ENCODE data around the gene DDX18.
"Not testable (repeated sequence)": the region's sequence is repeated elsewhere in the genome, so short reads cannot be mapped to it uniquely, and the experiment has no call there.

Gene DDX18

DNA sequence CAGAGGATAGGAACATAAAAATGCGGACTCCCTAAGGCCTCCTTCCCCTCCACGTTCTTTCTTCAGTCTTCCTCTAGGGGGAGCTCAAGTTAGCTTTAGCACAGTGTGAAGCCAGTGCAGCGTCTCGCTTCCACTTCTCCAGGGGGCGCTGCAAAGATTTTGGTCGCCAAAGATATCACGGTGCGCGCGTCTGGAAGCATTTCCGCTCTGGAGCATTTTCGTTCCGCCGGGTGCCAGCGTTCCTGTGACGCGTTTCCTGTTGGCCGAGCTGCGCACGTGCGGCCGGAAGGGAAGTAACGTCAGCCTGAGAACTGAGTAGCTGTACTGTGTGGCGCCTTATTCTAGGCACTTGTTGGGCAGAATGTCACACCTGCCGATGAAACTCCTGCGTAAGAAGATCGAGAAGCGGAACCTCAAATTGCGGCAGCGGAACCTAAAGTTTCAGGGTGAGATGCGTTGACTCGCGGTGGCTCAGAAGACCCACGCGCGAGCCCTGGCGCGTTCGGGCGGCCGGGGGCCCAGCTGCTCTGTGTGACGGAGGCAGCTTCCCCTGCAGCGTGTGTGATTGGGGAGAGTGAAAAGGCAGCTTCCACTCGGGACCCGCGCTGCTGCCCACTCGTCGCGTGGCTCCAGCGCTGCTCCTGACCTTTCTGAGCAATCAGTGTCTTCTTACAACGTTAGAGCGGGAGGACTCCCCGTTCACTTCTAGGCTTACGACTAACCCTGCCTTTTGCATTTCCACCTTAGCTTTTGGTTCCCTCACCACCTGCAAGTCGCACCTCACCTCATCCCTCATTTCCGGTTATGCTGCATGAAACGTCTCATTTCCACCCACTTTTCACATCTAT, at the start of gene DDX18:
TSS of gene DDX18 (plus strand) at position 275 of the 848 bp plus-strand sequence. CDS start at position 362, 87 bp downstream.
- peak; percentile 98 for DNase-seq (ENCODE audit: low read depth, low spot score)

DNA sequence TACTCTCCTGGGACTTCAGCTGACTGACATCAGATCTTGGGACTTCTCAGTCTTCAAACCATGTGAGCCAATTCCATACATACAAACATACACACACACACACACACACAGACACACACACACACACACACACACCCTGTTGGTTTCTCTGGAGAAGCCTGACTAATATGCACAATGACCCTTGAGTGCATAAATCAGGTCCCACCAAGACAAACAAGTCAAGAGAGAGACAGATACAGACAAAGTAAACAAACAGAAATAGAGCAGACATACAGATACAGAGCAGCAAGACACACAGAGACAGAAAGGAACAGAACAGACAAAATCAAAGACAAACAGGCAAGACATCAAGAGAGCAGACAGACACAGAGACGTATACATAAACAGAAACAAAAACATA, 43.8 kb upstream of the DDX18 start:
- DNase-seq (ENCODE audit: low read depth, low spot score) = no peak

DNA sequence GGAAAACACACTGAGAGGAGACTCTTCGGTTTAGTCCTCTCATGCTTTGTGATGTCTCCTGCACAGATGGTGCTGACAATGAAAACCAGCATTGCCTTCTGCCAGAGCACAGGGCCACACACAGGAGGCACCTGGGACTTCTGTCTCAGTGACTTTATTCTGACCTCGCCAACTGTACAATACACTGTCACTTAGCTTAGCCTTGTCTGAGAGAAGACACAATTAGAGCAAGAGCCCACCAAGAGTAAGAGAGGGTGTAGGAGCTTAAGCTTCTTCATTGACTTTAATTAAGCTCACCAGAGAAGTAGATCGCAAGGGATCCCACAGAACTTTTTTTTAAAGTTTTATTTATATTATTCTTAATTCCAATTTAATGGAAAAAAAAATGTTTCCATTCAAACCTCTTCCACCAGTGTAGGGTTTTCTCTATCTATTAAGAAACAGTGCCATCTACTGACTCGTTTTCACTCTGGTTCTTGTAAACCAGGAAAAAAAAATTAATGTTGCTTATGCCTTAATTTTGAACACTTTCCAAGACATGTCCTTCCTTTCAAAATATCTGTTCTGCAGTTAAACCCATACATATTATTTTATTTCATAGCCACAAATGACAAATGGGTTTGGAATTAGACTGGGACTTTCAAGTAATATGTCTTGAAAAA, 42.4 kb upstream of the DDX18 start:
- DNase-seq (ENCODE audit: low read depth, low spot score) = peak; percentile 2

DNA sequence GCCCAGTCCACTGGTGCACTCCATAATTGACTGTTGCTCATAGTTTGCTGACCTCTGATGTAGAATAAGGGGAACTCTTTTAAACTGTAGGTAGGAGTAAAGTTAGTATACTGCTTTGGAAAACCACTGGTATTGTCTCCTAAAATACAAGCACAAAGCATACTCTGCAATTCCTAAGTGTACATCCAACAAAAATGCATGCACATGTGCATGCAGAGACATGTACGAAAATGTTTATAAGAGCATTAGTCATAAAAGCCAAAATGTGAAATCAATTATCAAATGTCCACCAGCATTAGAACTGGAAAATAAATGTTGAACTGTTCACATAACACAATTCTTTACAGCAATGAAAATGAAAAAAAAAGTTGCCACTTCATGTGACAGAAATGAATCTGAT, 39.8 kb upstream of the DDX18 start:
- no peak for DNase-seq (ENCODE audit: low read depth, low spot score)

DNA sequence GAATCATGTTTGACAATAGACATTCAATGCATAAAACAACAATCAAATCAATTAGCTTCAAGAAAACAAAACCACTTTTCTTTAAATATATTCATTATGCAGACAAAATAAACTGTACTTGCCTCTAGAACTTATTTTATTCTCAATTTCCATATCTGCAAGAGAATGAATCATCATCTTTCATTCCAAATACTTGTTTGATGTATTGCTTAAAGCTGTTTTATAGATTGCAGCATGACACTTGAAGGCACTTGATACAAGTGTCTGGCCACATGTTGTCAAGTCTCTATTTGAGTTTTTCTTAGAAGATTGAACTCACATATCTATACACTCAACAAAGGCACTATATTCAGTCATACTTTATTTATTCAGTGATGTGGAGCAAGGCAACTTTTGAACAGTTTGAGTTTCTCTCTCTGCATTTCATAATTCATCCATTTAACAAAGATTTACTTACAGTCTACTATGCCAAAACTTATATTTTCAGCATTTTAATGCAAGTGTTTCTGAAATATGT, 38.7 kb upstream of the DDX18 start:
- DNase-seq (ENCODE audit: low read depth, low spot score) = no peak

DNA sequence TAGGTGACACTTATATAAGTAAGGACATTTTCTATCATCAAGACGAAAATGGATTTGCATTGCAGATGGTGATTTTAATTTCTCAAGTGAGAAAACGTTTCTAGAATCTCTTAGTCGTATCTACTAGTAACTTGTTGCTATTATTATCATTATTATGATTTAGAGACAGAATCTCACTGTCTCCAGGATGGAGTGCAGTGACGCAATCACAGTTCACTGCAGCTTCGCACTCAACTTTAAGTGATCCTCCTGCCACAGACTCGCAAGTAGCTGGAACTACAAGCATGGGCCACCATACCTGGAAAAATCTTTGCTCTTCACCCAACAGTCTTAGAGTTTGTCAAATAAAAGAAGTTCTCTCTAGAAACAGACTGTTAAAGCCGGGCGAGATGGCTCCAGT, 37.6 kb upstream of the DDX18 start:
- no peak for DNase-seq (ENCODE audit: low read depth, low spot score)

DNA sequence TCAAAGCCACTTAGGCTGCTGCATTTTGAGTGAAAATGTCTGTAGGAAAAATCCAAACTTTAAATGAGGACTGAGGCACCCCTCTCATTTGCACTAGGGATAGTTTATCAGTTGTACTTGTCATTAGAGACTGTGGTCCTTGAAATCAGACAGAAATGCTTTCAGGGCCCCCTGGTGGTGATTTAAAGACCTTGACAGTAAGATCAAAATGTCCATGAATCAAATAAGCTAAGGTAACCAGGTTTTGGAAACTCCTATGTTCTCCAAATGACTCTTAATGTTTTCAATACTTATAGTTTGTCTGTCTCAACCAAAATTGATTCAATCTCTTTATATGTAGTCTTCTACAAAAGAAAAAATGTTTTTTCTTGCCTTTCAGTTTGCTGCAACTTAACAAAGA, 28.8 kb upstream of the DDX18 start:
- DNase-seq (ENCODE audit: low read depth, low spot score) = peak; percentile 9

DNA sequence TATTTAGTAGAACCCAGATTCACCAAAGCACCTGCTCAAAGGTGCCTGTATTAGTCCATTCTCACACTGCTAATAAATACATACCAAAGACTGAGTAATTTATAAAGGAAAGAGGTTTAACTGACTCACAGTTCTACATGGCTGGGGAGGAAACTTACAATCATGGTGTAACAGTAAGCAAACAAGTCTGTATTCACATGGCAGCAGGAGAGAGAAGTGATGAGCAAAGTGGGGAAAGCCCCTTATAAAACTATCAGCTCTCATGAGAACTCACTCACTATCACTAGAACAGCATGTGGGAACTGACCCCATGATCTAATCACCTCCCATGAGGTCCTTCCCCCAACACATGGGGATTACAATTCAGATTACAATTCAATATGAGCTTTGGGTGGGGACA, 28.0 kb upstream of the DDX18 start:
- DNase-seq (ENCODE audit: low read depth, low spot score) = no peak

DNA sequence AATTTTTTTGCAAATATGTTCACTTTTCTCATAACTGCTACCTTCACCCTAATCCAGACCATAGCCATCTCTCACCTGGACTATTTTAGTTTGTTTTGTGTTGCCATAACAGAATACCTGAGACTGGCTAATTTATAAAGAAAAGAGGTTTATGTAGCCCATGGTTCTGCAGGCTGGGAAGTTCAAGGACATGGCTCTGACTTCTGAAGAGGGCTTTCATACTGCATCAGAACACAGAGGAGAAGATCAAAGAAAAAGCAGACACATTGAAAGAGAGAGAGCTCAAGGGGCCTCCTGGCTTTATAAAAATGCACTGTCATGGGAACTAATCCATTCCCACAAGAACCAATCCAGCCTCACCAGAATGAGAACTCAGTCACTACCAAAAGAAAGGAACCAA, 25.0 kb upstream of the DDX18 start:
- no peak for DNase-seq (ENCODE audit: low read depth, low spot score)

DNA sequence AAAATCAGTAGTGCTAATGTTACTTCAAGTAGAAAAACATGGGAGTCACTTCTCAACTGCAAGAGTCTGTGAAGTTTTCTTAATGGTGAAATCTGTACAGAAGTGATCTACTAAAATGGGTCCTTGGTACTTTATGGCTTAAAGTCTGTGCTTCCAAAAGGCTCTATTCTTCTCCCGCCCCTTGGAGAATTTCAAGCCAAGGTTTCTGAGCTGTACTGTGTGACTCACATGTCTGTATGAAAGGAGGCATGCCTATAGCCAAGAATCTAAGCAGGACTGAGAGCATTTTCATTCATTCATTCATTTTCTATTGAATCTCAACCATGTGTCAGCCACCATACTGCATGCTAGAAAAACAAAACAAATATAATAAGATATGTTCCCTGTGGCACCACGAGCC, 19.8 kb upstream of the DDX18 start:
- DNase-seq (ENCODE audit: low read depth, low spot score) = no peak

DNA sequence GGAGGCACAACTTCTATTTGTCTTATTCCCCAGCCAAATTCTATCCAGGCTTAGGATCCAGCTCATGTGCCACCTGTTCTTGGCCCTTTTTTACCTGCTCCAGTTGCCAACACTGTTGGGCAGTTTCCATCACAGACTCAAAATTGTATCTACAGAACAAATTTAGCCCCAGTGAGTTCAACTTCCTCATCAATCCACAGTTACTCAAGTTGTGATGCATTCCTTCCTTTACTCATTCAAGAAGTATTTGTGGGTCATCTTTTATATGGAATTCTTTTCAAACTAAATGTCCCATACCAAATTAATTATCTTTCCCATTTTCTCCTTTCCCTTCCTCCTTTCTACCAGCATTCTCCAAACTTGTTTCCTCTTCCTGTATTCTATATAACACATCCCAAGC, 12.7 kb upstream of the DDX18 start:
- no peak for DNase-seq (ENCODE audit: low read depth, low spot score)

DNA sequence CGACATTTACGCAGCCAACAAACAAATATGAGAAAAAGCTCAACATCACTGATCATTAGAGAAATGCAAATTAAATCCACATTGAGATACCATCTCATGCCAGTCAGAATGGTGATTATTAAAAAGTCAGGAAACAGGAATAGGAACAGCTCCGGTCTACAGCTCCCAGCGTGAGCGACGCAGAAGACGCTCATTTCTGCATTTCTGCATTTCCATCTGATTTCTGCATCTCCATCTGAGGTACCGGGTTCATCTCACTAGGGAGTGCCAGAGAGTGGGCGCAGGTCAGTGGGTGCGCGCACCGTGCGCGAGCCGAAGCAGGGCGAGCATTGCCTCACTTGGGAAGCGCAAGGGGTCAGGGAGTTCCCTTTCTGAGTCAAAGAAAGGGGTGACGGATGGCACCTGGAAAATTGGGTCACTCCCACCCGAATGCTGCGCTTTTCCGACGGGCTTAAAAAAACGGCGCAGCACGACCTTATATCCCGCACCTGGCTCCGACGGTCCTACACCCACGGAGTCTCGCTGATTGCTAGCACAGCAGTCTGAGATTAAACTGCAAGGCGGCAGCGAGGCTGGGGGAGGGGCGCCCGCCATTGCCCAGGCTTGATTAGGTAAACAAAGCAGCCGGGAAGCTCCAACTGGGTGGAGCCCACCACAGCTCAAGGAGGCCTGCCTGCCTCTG, 10.7 kb upstream of the DDX18 start:
- peak; percentile 24 for DNase-seq (ENCODE audit: low read depth, low spot score)

DNA sequence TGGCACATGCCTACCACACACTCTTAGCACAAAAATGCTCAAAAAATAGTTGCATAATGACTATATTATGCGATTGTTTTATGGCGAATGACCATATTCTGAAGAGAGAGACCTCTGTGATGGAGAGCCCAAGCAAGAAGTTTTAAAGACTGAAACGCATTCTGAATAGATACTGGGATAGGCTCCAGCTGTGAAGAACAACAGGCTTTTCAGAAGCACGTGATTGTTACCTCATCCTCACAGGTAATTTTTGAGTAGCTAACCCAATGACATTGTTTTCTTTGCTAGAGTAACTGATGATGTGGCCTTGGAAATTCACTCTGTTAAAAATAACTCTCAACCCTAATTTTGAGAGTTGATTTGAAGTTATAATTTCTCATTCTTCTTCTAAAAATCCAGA, 2.0 kb upstream of the DDX18 start:
- no peak for DNase-seq (ENCODE audit: low read depth, low spot score)

DNA sequence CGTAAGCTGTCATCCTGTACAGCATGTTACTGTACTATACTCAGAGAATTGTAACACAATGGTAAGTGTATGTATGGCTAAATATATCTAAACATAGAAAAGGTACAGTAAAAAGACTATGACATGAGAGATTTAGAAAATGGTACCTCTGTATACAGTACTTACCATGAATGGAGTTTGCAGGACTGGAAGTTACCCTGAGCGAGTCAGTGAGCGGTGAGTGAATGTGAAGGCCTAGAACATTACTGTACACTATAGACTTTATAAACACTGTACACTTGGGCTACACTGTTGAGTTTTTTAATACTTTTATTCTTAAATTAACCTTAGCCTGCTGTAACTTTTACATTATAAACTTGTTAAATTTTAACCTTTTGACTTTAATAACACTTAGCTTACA, 1.5 kb downstream of the DDX18 start:
- DNase-seq (ENCODE audit: low read depth, low spot score) = no peak

DNA sequence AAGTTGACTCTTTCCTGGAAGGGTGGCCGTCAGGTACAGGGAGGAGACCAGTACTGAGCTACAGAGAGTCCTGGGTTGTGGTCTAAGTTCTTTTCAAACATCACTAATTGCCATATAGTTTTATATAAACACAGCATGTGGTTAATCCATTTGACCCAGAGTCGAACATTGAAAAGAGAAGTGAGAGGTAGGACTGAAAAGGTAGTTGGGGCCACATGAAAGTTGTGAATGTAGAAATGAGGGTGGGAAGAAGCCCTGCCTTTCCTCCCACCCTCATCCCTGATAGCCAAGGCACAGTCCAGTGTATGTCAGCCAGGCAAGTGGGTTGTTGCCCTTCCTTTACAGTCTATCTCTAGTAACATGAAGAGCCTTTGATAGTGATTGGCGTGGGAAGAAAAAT, 4.4 kb downstream of the DDX18 start:
- DNase-seq (ENCODE audit: low read depth, low spot score) = no peak

DNA sequence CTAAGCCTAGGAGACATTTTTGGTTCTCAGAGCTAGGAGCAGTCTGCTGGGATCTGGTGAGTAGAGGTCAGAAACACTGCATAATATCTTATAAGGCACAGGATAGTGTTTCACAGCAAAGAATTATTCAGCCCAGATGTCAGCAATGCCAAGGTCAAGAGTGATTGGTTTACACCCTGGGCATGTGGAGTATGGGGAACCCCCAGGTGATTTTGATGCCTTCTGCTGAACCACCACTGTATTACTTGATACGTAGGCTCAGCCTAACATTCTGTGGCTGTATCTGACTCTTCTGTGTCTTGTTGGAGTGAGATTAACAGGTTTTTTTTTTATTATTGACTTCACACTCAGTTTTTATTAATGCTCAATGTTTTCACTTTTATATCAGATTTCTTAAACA, 6.0 kb downstream of the DDX18 start:
- no peak for DNase-seq (ENCODE audit: low read depth, low spot score)

DNA sequence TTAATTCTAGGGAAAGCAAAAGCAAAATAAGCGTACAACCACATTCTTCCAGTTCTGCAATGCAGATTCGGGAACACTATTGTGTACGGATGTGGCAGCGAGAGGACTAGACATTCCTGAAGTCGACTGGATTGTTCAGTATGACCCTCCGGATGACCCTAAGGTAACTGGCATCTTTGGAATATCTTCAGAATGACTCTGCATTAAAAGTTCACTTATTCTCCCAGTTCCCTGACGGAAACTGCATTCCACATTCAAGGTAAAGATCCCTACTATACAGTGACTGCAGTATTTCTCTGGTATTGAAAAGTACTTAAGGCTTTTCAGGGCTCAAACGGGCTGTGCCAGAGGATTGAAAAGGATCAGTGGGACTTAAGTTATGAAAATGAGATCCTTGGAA, 10.9 kb downstream of the DDX18 start:
- no peak for DNase-seq (ENCODE audit: low read depth, low spot score)

DNA sequence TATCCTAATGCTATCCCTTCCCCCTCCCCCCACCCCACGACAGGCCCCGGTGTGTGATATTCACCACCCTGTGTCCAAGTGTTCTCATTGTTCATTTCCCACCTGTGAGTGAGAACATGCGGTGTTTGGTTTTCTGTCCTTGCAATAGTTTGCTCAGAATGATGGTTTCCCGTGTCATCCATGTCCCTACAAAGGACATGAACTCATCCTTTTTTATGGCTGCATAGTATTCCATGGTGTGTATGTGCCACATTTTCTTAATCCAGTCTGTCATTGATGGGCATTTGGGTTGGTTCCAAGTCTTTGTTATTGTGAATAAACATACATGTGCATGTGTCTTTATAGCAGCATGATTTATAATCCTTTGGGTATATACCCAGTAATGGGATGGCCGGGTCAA, 13.0 kb downstream of the DDX18 start:
- not testable (repeated sequence) for DNase-seq (ENCODE audit: low read depth, low spot score)

DNA sequence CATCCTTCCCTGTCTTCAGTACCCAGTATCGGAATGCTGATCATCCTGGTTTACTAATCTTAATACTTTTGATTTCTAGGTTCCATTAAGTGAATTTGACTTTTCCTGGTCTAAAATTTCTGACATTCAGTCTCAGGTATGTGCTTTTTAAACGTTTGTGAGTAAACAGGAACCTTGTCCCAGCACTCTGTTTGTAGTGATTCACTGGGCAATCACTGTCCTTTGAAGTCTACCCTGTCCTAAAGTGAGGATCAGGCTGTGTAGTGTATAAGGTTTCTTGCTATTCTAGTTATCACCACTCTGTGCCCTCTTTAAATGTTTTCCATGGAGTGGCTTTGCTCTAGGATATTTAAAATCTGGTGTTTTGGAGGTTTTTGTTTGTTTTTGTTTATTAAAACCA, 14.4 kb downstream of the DDX18 start:
- no peak for DNase-seq (ENCODE audit: low read depth, low spot score)

DNA sequence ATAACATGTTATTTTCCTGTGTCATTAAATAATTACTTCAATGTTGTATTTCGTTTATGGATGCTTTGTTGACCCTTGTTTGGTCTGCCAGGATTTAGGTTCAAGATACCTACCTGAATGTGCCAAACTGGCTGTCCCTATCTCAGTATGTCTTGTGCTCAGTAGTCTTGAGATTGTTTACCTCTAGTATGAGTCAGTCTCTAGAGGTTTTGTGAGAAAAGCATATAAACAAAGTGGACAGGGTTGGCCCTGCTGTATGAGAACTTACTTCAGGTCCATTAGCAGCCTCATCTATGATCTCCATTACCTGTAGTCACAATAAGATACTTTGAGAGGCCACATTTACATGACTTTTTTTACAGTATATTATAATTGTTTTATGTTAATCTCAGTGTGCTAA, 17.8 kb downstream of the DDX18 start:
- DNase-seq (ENCODE audit: low read depth, low spot score) = no peak

DNA sequence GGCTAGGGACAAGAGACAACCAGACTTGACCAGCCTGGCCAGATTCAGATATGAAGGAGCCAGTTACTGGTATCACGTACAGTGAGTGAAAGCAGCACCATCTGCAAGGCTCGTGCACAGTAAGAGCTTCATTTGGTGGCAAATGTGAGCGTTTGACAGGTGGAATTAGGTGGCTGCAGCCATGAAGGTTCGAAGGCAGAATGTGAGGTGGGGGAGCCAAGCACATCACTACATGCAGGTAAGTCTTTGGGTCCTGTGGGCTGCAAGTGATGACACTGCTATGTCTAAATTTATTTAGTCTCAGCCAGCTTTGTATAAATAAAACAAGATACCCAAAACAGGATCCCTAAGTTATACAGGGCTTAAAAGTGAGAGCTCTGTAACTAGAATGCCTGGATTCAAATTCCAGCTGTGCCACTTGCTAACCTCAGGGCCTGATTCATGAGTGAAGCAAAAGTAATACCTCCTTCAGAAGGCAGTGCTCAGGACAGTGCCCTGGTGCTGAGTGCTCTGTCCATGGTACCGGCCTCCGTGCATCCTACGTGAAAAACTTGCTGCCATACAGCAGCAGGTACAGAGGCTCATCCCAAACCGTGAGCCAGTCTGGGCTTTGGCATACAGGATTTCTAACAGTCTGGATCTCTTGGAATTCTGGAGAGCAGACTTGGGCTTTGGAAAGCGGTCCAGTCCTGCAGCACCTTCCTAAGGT, 18.6 kb downstream of the DDX18 start:
- peak; percentile 54 for DNase-seq (ENCODE audit: low read depth, low spot score)

DNA sequence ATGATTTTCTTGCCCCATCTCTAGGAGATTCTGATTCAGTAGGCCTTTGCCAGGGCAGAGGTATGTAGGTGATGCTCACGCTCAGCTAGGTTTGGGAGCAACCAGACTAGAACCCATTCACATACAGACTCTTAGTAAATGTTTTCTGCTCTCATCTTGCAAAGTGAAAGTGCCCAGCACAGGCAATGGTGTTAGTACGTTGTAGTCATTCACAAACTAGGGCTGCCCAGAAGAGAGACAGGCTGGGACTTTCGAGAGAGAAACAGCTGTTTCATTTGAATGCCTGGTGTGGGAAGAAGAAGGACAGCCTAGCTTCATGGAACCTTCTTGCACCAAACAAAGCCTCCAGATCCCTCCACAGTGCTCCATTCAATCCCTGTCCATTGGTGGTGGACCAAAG, 19.4 kb downstream of the DDX18 start:
- DNase-seq (ENCODE audit: low read depth, low spot score) = no peak
